Right kidney (tissue), 1 donor: ENCODE measurements around the gene RNASE11.
"Not testable (repeated sequence)": the region's sequence is repeated elsewhere in the genome, so short reads cannot be mapped to it uniquely, and the experiment has no call there.

Experiments used
- DNase-seq: peaks from one replicate; pipeline ENCODE4 v3.0.0-alpha.2; 2016

Gene RNASE11

GRCh38 chr14:20614038-20614840 is 26.4 kb upstream of the RNASE11 start:
- peak; percentile 65 for DNase-seq

GRCh38 chr14:20613094-20614037 is 25.6 kb upstream of the RNASE11 start:
- peak; percentile 93 for DNase-seq

- no peak for DNase-seq
Observed at GRCh38 chr14:20612403-20612802, 24.6 kb upstream of the RNASE11 start.

- DNase-seq: no peak
Observed at GRCh38 chr14:20611277-20611676, 23.5 kb upstream of the RNASE11 start.

- DNase-seq: peak; percentile 81
Observed at GRCh38 chr14:20610002-20610765, 22.4 kb upstream of the RNASE11 start.

- peak; percentile 82 for DNase-seq
Observed at GRCh38 chr14:20609215-20610001, 21.6 kb upstream of the RNASE11 start.

GRCh38 chr14:20608383-20609110 is 20.7 kb upstream of the RNASE11 start:
- no peak for DNase-seq

- DNase-seq: no peak
Observed at GRCh38 chr14:20607617-20608016, 19.8 kb upstream of the RNASE11 start.

GRCh38 chr14:20606902-20607242 is 19.1 kb upstream of the RNASE11 start:
- no peak for DNase-seq

GRCh38 chr14:20606190-20606901 is 18.5 kb upstream of the RNASE11 start:
- no peak for DNase-seq

- no peak for DNase-seq
Observed at GRCh38 chr14:20603813-20604690, 16.3 kb upstream of the RNASE11 start.

- DNase-seq: no peak
Observed at GRCh38 chr14:20602583-20602982, 14.8 kb upstream of the RNASE11 start.

- no peak for DNase-seq
Observed at GRCh38 chr14:20601522-20601921, 13.7 kb upstream of the RNASE11 start.

- DNase-seq: no peak
Observed at GRCh38 chr14:20597108-20597507, 9.3 kb upstream of the RNASE11 start.

- not testable (repeated sequence) for DNase-seq
Observed at GRCh38 chr14:20595726-20596125, 7.9 kb upstream of the RNASE11 start.

- no peak for DNase-seq
Observed at GRCh38 chr14:20592574-20592973, 4.8 kb upstream of the RNASE11 start.

- no peak for DNase-seq
Observed at GRCh38 chr14:20591235-20591634, 3.4 kb upstream of the RNASE11 start, which contains the start of gene RNASE12. RNASE12 (minus strand) TSS chr14:20591376; CDS start chr14:20590723, 653 bp downstream.

GRCh38 chr14:20583908-20584307 is 3.9 kb downstream of the RNASE11 start:
- no peak for DNase-seq

GRCh38 chr14:20583142-20583541 is 4.7 kb downstream of the RNASE11 start:
- no peak for DNase-seq
